Right atrium auricular region (tissue), 2 donors: Measurements from ENCODE around the gene HDAC5. TPM values are rescaled to one million over a fixed set of nuclear protein-coding genes. Genes with fewer than 3 reads are reported as not detected.

Source experiments
- DNase-seq: peaks from one replicate; pipeline ENCODE4 v3.0.0-alpha.2; 2019; ENCODE audit warnings: low spot score
- H3K27ac ChIP-seq, 2 donors: fragments of 200-600 bp; sonication (generic); 1 replicate in 1 of 2; 2 replicates in 1 of 2; pipeline ENCODE4 v1.5.1; 2016 to 2019
- H3K27me3 ChIP-seq, 2 donors: fragments of 200-600 bp; sonication (generic); one replicate each; pipeline versions ENCODE4 v1.5.1 to v1.6.0; 2017 to 2019
- H3K36me3 ChIP-seq: fragments of 200-600 bp; sonication (generic); one replicate; pipeline ENCODE4 v1.5.1; 2016
- H3K4me1 ChIP-seq, 2 donors: fragments of 200-600 bp; sonication (generic); one replicate each; pipeline versions ENCODE4 v1.5.1 to v1.6.0; 2017 to 2019
- H3K4me3 ChIP-seq, 2 donors: fragments of 200-600 bp; sonication (generic); 1 replicate in 1 of 2; 2 replicates in 1 of 2; pipeline ENCODE4 v1.5.1; 2017 to 2019; ENCODE audit warnings: mild to moderate bottlenecking in 1 of 2, moderate library complexity in 1 of 2
- H3K9me3 ChIP-seq, 2 donors: fragments of 200-600 bp; sonication (generic); one replicate each; pipeline ENCODE4 v1.5.1; 2019
- total RNA-seq, 2 donors: library from RNA; depleted of rRNA; stranded (reverse); fragments of >200 nt; gene quantifications; one replicate each; pipeline ENCODE4 v1.1.0, GENCODE V29; 2016
- TF ChIP-seq, protein P1 (sequence below), 2 donors: fragments of 200-600 bp; sonication (generic); IDR thresholded peaks; one replicate each; pipeline ENCODE4 v1.5.1; 2019; ENCODE audit warnings: antibody characterized with exemption in 2 of 2

The HDAC5 gene
- total RNA-seq, 2 donors from 2014 or later, result 80.0 to 138 TPM

DNA sequence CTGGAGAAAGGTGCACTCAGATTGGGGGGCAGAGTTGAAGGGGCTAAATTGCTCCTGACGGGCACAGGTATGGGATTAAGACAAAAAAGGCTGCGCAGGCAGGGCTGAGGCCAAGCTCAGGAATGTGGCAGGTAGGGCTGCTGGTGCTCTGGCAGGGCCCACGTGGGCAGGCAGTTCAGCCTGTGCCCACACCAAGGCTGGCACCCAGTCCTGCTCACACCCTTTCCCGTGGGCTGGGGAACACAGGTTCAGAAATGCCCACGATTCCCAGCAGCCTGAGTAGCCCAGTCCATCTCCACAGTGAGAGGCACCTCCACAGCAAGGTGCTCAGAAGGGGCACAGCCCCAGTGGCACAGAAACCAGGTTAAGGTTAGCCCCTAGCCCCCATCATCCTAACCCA is 4.4 kb downstream of the HDAC5 start:
- Histone ChIP-seq H3K27me3 (no peaks in the 10 kb centered on the region), H3K27ac (peak overlapping the region; percentile 31 to 94)

DNA sequence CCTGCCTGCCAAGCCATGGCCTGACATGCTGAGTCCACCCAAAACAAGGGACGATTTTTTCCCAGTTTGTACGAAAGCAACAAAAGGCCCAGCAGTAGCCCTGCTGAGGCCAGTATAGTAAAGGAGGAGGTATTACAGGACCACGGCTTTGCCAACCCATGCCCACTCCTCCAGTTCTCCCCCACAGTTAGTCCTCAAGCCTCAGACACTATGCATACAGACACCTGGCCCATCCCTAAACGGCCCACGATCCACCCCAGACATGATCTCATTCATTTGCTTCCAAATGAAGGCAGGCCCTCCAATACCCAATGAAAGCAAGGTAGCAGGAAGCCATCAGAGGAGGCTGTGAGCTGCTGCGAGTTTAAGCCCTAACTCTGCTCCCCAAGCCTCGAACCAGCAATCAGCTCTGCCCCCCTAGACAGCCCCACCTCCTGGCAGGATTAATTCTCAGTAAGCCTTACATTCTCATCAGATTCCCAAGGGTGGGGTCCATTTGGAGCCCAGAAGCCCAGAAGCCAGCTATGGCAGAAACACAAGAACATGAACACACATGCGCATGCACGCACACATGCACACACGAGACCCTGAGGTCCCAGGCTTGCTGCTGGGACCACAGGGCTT is 4.9 kb downstream of the HDAC5 start:
- H3K4me3 ChIP-seq, result no peak overlapping the region
- peak overlapping the region; percentile 31 to 94 for H3K27ac ChIP-seq
- H3K36me3 ChIP-seq, result peaks cover 35% of the 10 kb centered on the region
- no peaks in the 10 kb centered on the region for H3K9me3 ChIP-seq
- H3K27me3 ChIP-seq, result no peaks in the 10 kb centered on the region
- peaks cover 0 to 75% of the 10 kb centered on the region in 2 donors for H3K4me1 ChIP-seq
- TF ChIP-seq, protein P1, sequence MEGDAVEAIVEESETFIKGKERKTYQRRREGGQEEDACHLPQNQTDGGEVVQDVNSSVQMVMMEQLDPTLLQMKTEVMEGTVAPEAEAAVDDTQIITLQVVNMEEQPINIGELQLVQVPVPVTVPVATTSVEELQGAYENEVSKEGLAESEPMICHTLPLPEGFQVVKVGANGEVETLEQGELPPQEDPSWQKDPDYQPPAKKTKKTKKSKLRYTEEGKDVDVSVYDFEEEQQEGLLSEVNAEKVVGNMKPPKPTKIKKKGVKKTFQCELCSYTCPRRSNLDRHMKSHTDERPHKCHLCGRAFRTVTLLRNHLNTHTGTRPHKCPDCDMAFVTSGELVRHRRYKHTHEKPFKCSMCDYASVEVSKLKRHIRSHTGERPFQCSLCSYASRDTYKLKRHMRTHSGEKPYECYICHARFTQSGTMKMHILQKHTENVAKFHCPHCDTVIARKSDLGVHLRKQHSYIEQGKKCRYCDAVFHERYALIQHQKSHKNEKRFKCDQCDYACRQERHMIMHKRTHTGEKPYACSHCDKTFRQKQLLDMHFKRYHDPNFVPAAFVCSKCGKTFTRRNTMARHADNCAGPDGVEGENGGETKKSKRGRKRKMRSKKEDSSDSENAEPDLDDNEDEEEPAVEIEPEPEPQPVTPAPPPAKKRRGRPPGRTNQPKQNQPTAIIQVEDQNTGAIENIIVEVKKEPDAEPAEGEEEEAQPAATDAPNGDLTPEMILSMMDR (IDR thresholded peaks at IDR 0.05), result no peak
- DNase-seq, result no peak

More for the DNA sequence above, 4.4 kb downstream of the HDAC5 start:
- Histone ChIP-seq H3K9me3 (no peaks in the 10 kb centered on the region), H3K36me3 (peaks cover 35% of the 10 kb centered on the region), H3K4me3 (no peak overlapping the region), H3K4me1 (peaks cover 0 to 70% of the 10 kb centered on the region in 2 donors)
- no peak for DNase-seq
- TF ChIP-seq, protein P1 (IDR thresholded peaks at IDR 0.05), result no peak

DNA sequence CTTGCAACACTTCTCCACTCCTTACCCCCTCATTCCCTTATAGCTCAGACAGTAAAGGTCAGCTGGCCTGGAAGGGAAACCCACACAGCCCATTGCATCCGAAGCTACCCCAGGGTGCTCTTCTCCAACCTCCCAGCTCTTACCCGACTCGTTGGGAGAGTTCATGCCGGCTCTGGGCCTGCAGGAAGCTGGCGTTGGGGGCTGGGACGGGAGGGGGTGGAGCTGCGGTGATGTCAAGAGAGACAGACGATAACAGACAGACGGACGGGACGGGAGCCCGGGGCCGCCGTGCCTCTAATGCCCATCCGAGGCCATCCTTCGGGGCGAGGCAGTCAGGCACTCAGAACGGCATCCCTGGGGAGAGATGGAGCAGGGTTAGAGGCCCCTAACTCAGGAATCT is 6.1 kb downstream of the HDAC5 start:
- no peak overlapping the region for H3K27ac ChIP-seq
- DNase-seq, result no peak
- peaks cover 35% of the 10 kb centered on the region for H3K36me3 ChIP-seq

DNA sequence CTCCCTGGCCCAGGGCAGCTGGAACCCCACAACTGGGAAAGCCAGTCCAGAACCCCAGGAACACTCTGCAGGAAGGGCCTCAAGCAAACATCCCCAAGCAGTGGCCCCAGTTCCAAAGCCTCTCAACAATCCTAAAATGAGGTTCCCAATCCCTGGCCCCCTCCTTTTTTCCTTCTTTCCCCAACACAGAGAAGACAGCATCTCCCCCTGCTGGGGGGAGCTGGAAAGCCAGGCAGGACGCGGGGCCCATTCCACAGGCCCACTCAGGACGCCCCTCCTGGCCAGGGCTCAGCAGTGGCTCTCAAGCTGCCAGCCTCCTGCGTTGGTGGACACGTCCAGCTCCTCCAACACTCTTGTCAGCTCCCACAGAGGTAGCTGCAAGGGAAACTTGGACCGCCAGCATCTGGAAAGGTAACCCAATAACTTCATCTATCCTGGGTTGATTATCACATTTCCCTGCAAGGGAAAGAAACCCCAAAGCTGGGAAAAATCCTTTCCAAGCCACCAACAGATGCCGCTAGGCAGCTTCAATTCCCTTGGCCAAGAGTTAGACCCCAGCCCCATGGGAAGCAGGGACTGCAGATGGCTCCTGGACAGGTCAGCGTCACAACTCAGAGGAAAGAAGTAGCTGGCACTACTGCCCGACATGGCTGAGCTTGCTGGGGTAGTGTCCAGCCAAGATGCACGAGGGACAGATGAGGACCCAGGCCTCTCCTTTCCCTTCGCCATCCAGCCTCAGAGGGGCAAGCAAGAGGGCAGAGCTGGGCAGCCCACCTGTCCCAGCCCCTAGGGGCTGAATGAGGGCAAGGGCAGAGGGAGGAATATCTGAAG is 7.6 kb downstream of the HDAC5 start:
- H3K27me3 ChIP-seq, result no peaks in the 10 kb centered on the region
- H3K36me3 ChIP-seq, result peaks cover 35% of the 10 kb centered on the region
- TF ChIP-seq, protein P1 (IDR thresholded peaks at IDR 0.05), result peak; percentile 75 to 89
- no peaks in the 10 kb centered on the region for H3K9me3 ChIP-seq
- peaks cover 0 to 81% of the 10 kb centered on the region in 2 donors for H3K4me1 ChIP-seq
- DNase-seq, result no peak
- H3K4me3 ChIP-seq, result no peak overlapping the region
- peak overlapping the region; percentile 97 for H3K27ac ChIP-seq

More for the DNA sequence above, 6.1 kb downstream of the HDAC5 start:
- Histone ChIP-seq H3K27me3 (no peaks in the 10 kb centered on the region), H3K9me3 (no peaks in the 10 kb centered on the region), H3K4me1 (peaks cover 0 to 81% of the 10 kb centered on the region in 2 donors), H3K4me3 (no peak overlapping the region)
- TF ChIP-seq, protein P1 (IDR thresholded peaks at IDR 0.05), result no peak

DNA sequence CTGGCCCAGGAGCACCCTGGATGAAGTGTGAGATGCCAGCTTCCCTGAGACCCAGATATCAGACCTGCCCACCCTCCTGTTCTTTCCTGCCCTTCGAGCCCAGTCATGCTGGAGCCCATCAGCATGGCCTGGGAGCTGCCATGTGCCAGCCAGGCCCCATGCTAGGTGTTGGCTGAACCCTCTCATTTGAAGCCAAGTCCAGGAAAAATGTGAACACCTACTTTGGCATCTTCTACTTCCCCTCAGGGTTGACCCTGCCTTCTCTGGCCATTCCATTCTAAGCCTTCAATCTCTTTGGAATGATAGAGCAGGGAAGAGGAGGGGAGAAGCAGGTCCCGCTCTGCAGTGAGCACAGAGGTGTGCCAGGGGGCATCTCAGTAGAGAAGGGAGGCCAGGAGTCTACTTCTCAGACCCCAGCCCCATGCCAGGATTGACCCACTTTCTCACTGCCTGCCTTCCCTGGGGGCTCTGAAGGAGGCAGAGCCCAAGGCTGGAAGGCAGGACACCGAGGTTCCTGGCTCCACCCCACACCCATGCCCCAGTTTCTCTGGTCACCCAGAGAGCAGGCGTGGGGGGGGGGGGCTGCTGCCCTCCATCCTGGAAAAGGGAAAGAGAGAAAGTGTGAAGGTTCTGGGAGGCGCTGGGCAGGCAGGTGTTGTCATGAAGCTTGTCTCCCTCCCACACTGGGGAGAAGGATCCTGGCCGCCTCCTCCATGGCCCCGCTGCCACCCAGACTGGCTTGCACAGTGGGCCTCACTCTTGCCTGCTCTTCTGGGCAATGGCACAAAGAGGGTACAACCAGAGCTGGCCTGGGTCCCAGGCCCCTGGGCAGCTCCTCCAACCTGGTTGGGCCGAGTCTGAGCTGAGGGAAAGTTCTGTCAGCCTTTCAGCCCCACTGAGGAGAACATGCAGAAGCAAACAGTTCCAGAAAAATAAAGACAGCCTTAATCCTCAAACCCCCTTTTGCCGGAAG is 9.3 kb downstream of the HDAC5 start:
- Histone ChIP-seq H3K4me1 (peaks cover 0 to 81% of the 10 kb centered on the region in 2 donors), H3K36me3 (peaks cover 35% of the 10 kb centered on the region), H3K27ac (peak overlapping the region; percentile 97), H3K27me3 (no peaks in the 10 kb centered on the region), H3K9me3 (no peaks in the 10 kb centered on the region), H3K4me3 (no peak overlapping the region)
- TF ChIP-seq, protein P1 (IDR thresholded peaks at IDR 0.05), result no peak
- no peak for DNase-seq
